ENCODE results near the gene RAB40C. TPM values are rescaled to one million over a fixed set of nuclear protein-coding genes. Genes with fewer than 3 reads are reported as not detected.
A peak's percentile ranks its signal among the peaks of the same experiment; 100 is the strongest.

Gene RAB40C
- total and polyA plus RNA-seq, 4 donors: 25.1 to 58.9 (median 43.9) TPM

GRCh38 chr16:622920-623280, 33.0 kb downstream of the RAB40C start:
- DNase-seq (no peak), ATAC-seq (ENCODE audit: insufficient read depth, low FRiP score) (no peak)
- H3K4me3 ChIP-seq: no peak overlapping the region
- peaks cover 0 to 9% (median 3%) of the 10 kb centered on the region in 5 donors for H3K4me1 ChIP-seq (ENCODE audit: control insufficient read depth in 5 of 5, insufficient read depth in 5 of 5, low read length in 5 of 5)
- WGBS, 2 donors: 88 to 93% methylated on average over 17 of the region's 17 CpGs
- H3K27ac ChIP-seq (ENCODE audit: low read depth in 1 of 2, low read length in 1 of 2): peak overlapping the region in 1 of 2 donors; percentile 3
- TF ChIP-seq CTCF (IDR thresholded peaks at IDR 0.05; ENCODE audit: control extremely low read depth, extremely low read depth): no peak
- peaks cover 0 to 22% (median 5%) of the 10 kb centered on the region in 4 donors for H3K36me3 ChIP-seq (ENCODE audit: control insufficient read depth in 4 of 4, insufficient read depth in 4 of 4, low read length in 4 of 4)
- H3K9ac ChIP-seq (ENCODE audit: insufficient read depth in 1 of 2, low read length in 2 of 2): no peak overlapping the region
- H3K27me3 ChIP-seq (ENCODE audit: control insufficient read depth in 3 of 3, insufficient read depth in 3 of 3, low read length in 2 of 3): no peaks in the 10 kb centered on the region
- no peaks in the 10 kb centered on the region for H3K9me3 ChIP-seq (ENCODE audit: control insufficient read depth in 4 of 4, insufficient read depth in 3 of 4, low read length in 3 of 4)

GRCh38 chr16:624526-625070, 34.7 kb downstream of the RAB40C start:
- DNase-seq (no peak), ATAC-seq (ENCODE audit: insufficient read depth, low FRiP score) (no peak)
- Histone ChIP-seq H3K27ac (ENCODE audit: low read depth in 1 of 2, low read length in 1 of 2) (no peak overlapping the region), H3K9me3 (ENCODE audit: control insufficient read depth in 4 of 4, insufficient read depth in 3 of 4, low read length in 3 of 4) (no peaks in the 10 kb centered on the region), H3K36me3 (ENCODE audit: control insufficient read depth in 4 of 4, insufficient read depth in 4 of 4, low read length in 4 of 4) (peaks cover 0 to 34% (median 5%) of the 10 kb centered on the region in 4 donors), H3K27me3 (ENCODE audit: control insufficient read depth in 3 of 3, insufficient read depth in 3 of 3, low read length in 2 of 3) (no peaks in the 10 kb centered on the region), H3K4me3 (no peak overlapping the region), H3K4me1 (ENCODE audit: control insufficient read depth in 5 of 5, insufficient read depth in 5 of 5, low read length in 5 of 5) (peaks cover 0 to 10% (median 7%) of the 10 kb centered on the region in 5 donors), H3K9ac (ENCODE audit: insufficient read depth in 1 of 2, low read length in 2 of 2) (no peak overlapping the region)
- 87 to 90% methylated on average over 10 of the region's 10 CpGs for WGBS, 2 donors
- TF ChIP-seq CTCF (IDR thresholded peaks at IDR 0.05; ENCODE audit: control extremely low read depth, extremely low read depth): no peak

GRCh38 chr16:625117-625976, 35.5 kb downstream of the RAB40C start:
- Histone ChIP-seq H3K4me1 (ENCODE audit: control insufficient read depth in 5 of 5, insufficient read depth in 5 of 5, low read length in 5 of 5) (peaks cover 0 to 18% (median 10%) of the 10 kb centered on the region in 5 donors), H3K9ac (ENCODE audit: insufficient read depth in 1 of 2, low read length in 2 of 2) (no peak overlapping the region), H3K27me3 (ENCODE audit: control insufficient read depth in 3 of 3, insufficient read depth in 3 of 3, low read length in 2 of 3) (no peaks in the 10 kb centered on the region), H3K9me3 (ENCODE audit: control insufficient read depth in 4 of 4, insufficient read depth in 3 of 4, low read length in 3 of 4) (no peaks in the 10 kb centered on the region), H3K27ac (ENCODE audit: low read depth in 1 of 2, low read length in 1 of 2) (no peak overlapping the region), H3K4me3 (no peak overlapping the region), H3K36me3 (ENCODE audit: control insufficient read depth in 4 of 4, insufficient read depth in 4 of 4, low read length in 4 of 4) (peaks cover 0 to 34% (median 5%) of the 10 kb centered on the region in 4 donors)
- ATAC-seq (ENCODE audit: insufficient read depth, low FRiP score) (no peak), DNase-seq (no peak)
- no peak for TF ChIP-seq CTCF (IDR thresholded peaks at IDR 0.05; ENCODE audit: control extremely low read depth, extremely low read depth)
- WGBS, 2 donors: 96 to 97% methylated on average over 37 of the region's 37 CpGs

Measured in lung (tissue), 12 donors.